HEK293T (cell line): ENCODE data around the gene USP4.

Source experiments
- BHLHE40 ChIP-seq: fragments of 450-650 bp; IDR thresholded peaks from 2 replicates; pipeline ENCODE4 v1.6.1; 2016; ENCODE audit warnings: mild to moderate bottlenecking, moderate library complexity, borderline replicate concordance
- ELF4 ChIP-seq: fragments of 450-650 bp; IDR thresholded peaks from 2 replicates; pipeline ENCODE4 v1.6.1; 2017; ENCODE audit warnings: antibody characterized with exemption
- FOXM1 ChIP-seq: fragments of 450-650 bp; IDR thresholded peaks from 2 replicates; pipeline ENCODE4 v1.6.1; 2017; ENCODE audit warnings: mild to moderate bottlenecking, borderline replicate concordance
- HDGF ChIP-seq: fragments of 450-650 bp; IDR thresholded peaks from 2 replicates; pipeline ENCODE4 v1.6.1; 2017; ENCODE audit warnings: antibody characterized with exemption, borderline replicate concordance
- NFRKB ChIP-seq: fragments of 450-650 bp; IDR thresholded peaks from 2 replicates; pipeline ENCODE4 v1.6.1; 2016; ENCODE audit warnings: mild to moderate bottlenecking, moderate library complexity
- SP1 ChIP-seq: fragments of 450-650 bp; IDR thresholded peaks from 2 replicates; pipeline ENCODE4 v1.6.1; 2017
- SUZ12 ChIP-seq: fragments of 450-650 bp; IDR thresholded peaks from 2 replicates; pipeline ENCODE4 v1.6.1; 2016; ENCODE audit warnings: mild to moderate bottlenecking
- TARDBP ChIP-seq: fragments of 450-650 bp; IDR thresholded peaks from 2 replicates; pipeline ENCODE4 v1.6.1; 2016

GRCh38 chr3:49316696-49317457 lies 23.0 kb downstream of the USP4 start:
- TF ChIP-seq SUZ12: no peak
- TF ChIP-seq SP1: no peak
- TF ChIP-seq ELF4: no peak
- TF ChIP-seq FOXM1: no peak
- TF ChIP-seq NFRKB: no peak
- TF ChIP-seq TARDBP: no peak
- no peak for TF ChIP-seq BHLHE40
- TF ChIP-seq HDGF: no peak
